IMR-90 (cell line): Measurements from ENCODE around the gene MS4A6A. TPM values are rescaled to one million over a fixed set of nuclear protein-coding genes. Genes with fewer than 3 reads are reported as not detected.

Experiments used
- ATAC-seq: fragments of 200-7000 bp; cut with Tn5 transposase; 2 replicates; pipeline ENCODE4 v1.9.1; 2020; ENCODE audit warnings: low read depth, mild to moderate bottlenecking, moderate library complexity
- BruUV-seq: library from RNA; stranded (reverse); fragments of 400-500 nt; replicated peaks from 2 replicates; lab custom pipeline; 2021; lab: Mats Ljungman, UMichigan
- CTCF ChIA-PET: fragments of 300-600 bp; formaldehyde crosslinking; extraction: SDS; loops from one replicate; lab custom pipeline; 2021; ENCODE audit warnings: antibody characterized with exemption; lab: Yijun Ruan, JAX
- POLR2A ChIA-PET: fragments of 300-600 bp; sonication (Branson Sonifier 250); formaldehyde crosslinking; loops from one replicate; lab custom pipeline; 2022; ENCODE audit warnings: antibody characterized with exemption; ENCODE audit not compliant: unreplicated experiment; lab: Charles Lee
- DNase-seq: peaks from one replicate; pipeline ENCODE4 v3.0.0; 2013
- H2AFZ ChIP-seq: replicated peaks from 2 replicates; pipeline ENCODE3; 2013; ENCODE audit warnings: low read length, mild to moderate bottlenecking; ENCODE audit not compliant: poor library complexity
- H2AK5ac ChIP-seq: 2 replicates; pipeline ENCODE4 v1.6.1; 2013; ENCODE audit warnings: low read depth, low read length, inconsistent platforms
- H2AK9ac ChIP-seq: replicated peaks from 2 replicates; pipeline ENCODE3; 2013; ENCODE audit warnings: mild to moderate bottlenecking, low read depth, low read length, moderate library complexity; ENCODE audit not compliant: poor library complexity
- H2BK120ac ChIP-seq: 2 replicates; pipeline ENCODE4 v1.6.1; 2013; ENCODE audit warnings: low read depth, low read length, inconsistent platforms
- H2BK15ac ChIP-seq: 3 replicates; pipeline ENCODE4 v1.6.1; 2013; ENCODE audit warnings: low read depth, low read length, inconsistent platforms
- H2BK20ac ChIP-seq: 2 replicates; pipeline ENCODE4 v1.6.1; 2013; ENCODE audit warnings: low read depth, mild to moderate bottlenecking, inconsistent platforms, low read length, moderate library complexity
- H2BK5ac ChIP-seq: 2 replicates; pipeline ENCODE4 v1.6.1; 2013; ENCODE audit warnings: mild to moderate bottlenecking, low read depth, low read length, inconsistent platforms; ENCODE audit not compliant: poor library complexity, severe bottlenecking
- H3K14ac ChIP-seq: replicated peaks from 2 replicates; pipeline ENCODE4 v1.6.1; 2013; ENCODE audit warnings: low read depth, low read length, inconsistent platforms
- H3K18ac ChIP-seq: 2 replicates; pipeline ENCODE4 v1.6.1; 2013; ENCODE audit warnings: low read depth, low read length, control low read depth
- H3K23ac ChIP-seq: 2 replicates; pipeline ENCODE4 v1.6.1; 2013; ENCODE audit warnings: low read depth, low read length, inconsistent platforms
- H3K27ac ChIP-seq: 2 replicates; pipeline ENCODE4 v1.5.1; 2013; ENCODE audit warnings: mild to moderate bottlenecking, control low read depth, low read length; ENCODE audit not compliant: insufficient read depth
- H3K27me3 ChIP-seq: 2 replicates; pipeline ENCODE4 v1.6.1; 2013; ENCODE audit warnings: low read length; ENCODE audit not compliant: control insufficient read depth, insufficient read depth
- H3K36me3 ChIP-seq: 2 replicates; pipeline ENCODE4 v1.6.1; 2013; ENCODE audit warnings: low read length, mixed read lengths; ENCODE audit not compliant: control insufficient read depth, insufficient read depth
- H3K4ac ChIP-seq: 2 replicates; pipeline ENCODE4 v1.6.1; 2013; ENCODE audit warnings: low read depth, low read length, inconsistent platforms
- H3K4me1 ChIP-seq: 2 replicates; pipeline ENCODE4 v1.6.1; 2013; ENCODE audit warnings: low read length, mixed read lengths; ENCODE audit not compliant: control insufficient read depth, insufficient read depth
- H3K4me2 ChIP-seq: 2 replicates; pipeline ENCODE4 v1.6.1; 2013; ENCODE audit warnings: low read depth, mild to moderate bottlenecking, control low read depth, low read length, moderate library complexity
- H3K4me3 ChIP-seq: 2 replicates; pipeline ENCODE4 v1.5.1; 2013; ENCODE audit warnings: low read depth, mild to moderate bottlenecking, control low read depth, low read length, moderate library complexity; ENCODE audit not compliant: insufficient read depth
- H3K56ac ChIP-seq: 2 replicates; pipeline ENCODE4 v1.6.1; 2013; ENCODE audit warnings: low read length, inconsistent platforms; ENCODE audit not compliant: insufficient read depth; ENCODE audit errors: extremely low read depth
- H3K79me1 ChIP-seq, 2 experiments: 2 replicates each; pipeline ENCODE4 v1.6.1; 2013; ENCODE audit warnings: low read length in 2 of 2, inconsistent platforms in 1 of 2, low read depth in 1 of 2
- H3K9ac ChIP-seq: 2 replicates; pipeline ENCODE4 v1.6.1; 2013; ENCODE audit warnings: low read depth, low read length, control low read depth
- H3K9me1 ChIP-seq: 2 replicates; pipeline ENCODE4 v1.6.1; 2013; ENCODE audit warnings: low read length, inconsistent platforms; ENCODE audit not compliant: insufficient read depth
- H3K9me3 ChIP-seq: 2 replicates; pipeline ENCODE4 v1.6.1; 2013; ENCODE audit warnings: low read length; ENCODE audit not compliant: control insufficient read depth, insufficient read depth
- H4K20me1 ChIP-seq: 2 replicates; pipeline ENCODE4 v1.6.1; 2013; ENCODE audit warnings: low read length, inconsistent platforms; ENCODE audit not compliant: insufficient read depth
- H4K5ac ChIP-seq: 2 replicates; pipeline ENCODE4 v1.6.1; 2013; ENCODE audit warnings: mild to moderate bottlenecking, low read depth, low read length, control low read depth
- H4K8ac ChIP-seq, 2 experiments: 2 replicates each; pipeline ENCODE4 v1.6.1; 2013; ENCODE audit warnings: low read depth in 2 of 2, low read length in 2 of 2, control low read depth in 1 of 2, inconsistent platforms in 1 of 2
- H4K91ac ChIP-seq: 2 replicates; pipeline ENCODE4 v1.6.1; 2013; ENCODE audit warnings: low read depth, low read length, inconsistent platforms; ENCODE audit not compliant: insufficient read depth
- BHLHE40 ChIP-seq: fragments of 150-350 bp; IDR thresholded peaks from 2 replicates; pipeline ENCODE4 v1.6.1; 2016; ENCODE audit warnings: mild to moderate bottlenecking, low read depth, low read length
- ELK1 ChIP-seq: fragments of 150-350 bp; IDR thresholded peaks from 2 replicates; pipeline ENCODE4 v1.6.1; 2016; ENCODE audit warnings: low read depth, mild to moderate bottlenecking, low read length, moderate library complexity, borderline replicate concordance
- MXI1 ChIP-seq: IDR thresholded peaks from 2 replicates; pipeline ENCODE4 v1.6.1; 2012; ENCODE audit warnings: low read depth, mild to moderate bottlenecking, low read length, moderate library complexity, borderline replicate concordance
- NFE2L2 ChIP-seq: fragments of 150-350 bp; IDR thresholded peaks from 2 replicates; pipeline ENCODE4 v1.6.1; 2016; ENCODE audit warnings: low read depth, mild to moderate bottlenecking, low read length
- RAD21 ChIP-seq: IDR thresholded peaks from 2 replicates; pipeline ENCODE4 v1.6.1; 2012; ENCODE audit warnings: low read length, improper control_type of control experiment
- SMC3 ChIP-seq: fragments of 150-350 bp; IDR thresholded peaks from 2 replicates; pipeline ENCODE4 v1.6.1; 2016; ENCODE audit warnings: low read depth, mild to moderate bottlenecking, antibody characterized with exemption, low read length, moderate library complexity
- WGBS, 2 experiments: methylation state at CpG; one replicate each; pipeline versions ENCODE4 v1.1.5 to v1.1.7; 2013; ENCODE audit warnings: missing lambda C conversion rate in 2 of 2; ENCODE audit not compliant: insufficient read length in 1 of 2; ENCODE audit errors: extremely low coverage in 2 of 2; 5-methylcytosine and 5-hydroxymethylcytosine counted together
- dilution Hi-C: fragments of 300-500 bp; cut with HindIII; formaldehyde crosslinking; loops from one replicate; pipeline ENCODE4 v1.14.3; 2018; ENCODE audit warnings: low sequenced_read_pairs; ENCODE audit not compliant: unreplicated experiment
- in situ Hi-C: fragments of 300-500 bp; cut with MboI; formaldehyde crosslinking; loops from 3 replicates; pipeline ENCODE4 v1.14.3; 2019; ENCODE audit warnings: low sequenced_read_pairs, inconsistent platforms, mixed read lengths
- intact Hi-C: fragments of 100-400 bp; cut with micrococcal nuclease; formaldehyde crosslinking; loops from 2 replicates; pipeline ENCODE4 v1.10.0; 2022
- polyA plus RNA-seq, 3 experiments: library from polyadenylated mRNA; depleted of rRNA; stranded (reverse); fragments of >200 nt; gene quantifications; 2 replicates each; pipeline ENCODE4 v1.2.3, GENCODE V29; 2012; ENCODE audit warnings: low replicate concordance in 1 of 3
- total RNA-seq: library from RNA; depleted of rRNA; stranded (reverse); fragments of >200 nt; gene quantifications from 2 replicates; pipeline ENCODE4 v1.2.3, GENCODE V29; 2012

The MS4A6A gene
- total and polyA plus RNA-seq, 2 of the 4 experiments (the other 2 are of a cell fraction) = not detected

- no peak overlapping the region for H4K8ac ChIP-seq
- H3K79me1 ChIP-seq = no peaks in the 10 kb centered on the region
- no peaks in the 10 kb centered on the region for H3K4me1 ChIP-seq
- H2BK20ac ChIP-seq = no peak overlapping the region
- no peaks in the 10 kb centered on the region for H3K9me1 ChIP-seq
- ATAC-seq (no peak), DNase-seq (no peak)
- no peak overlapping the region for H3K4me2 ChIP-seq
- H4K91ac ChIP-seq = no peak overlapping the region
- peaks cover 2% of the 10 kb centered on the region for H3K9me3 ChIP-seq
- in situ Hi-C loops = loop anchor here (25.0 kb wide), 1 partner anchor 339 kb away; the partner anchor contains the start of gene CBLIF
- no peak overlapping the region for H2AFZ ChIP-seq
- WGBS, 2 experiments = no CpG with 5 or more reads among the region's 5 CpGs
- no peak overlapping the region for H3K23ac ChIP-seq
- POLR2A ChIA-PET = no interaction called here
- no peak overlapping the region for H3K27ac ChIP-seq
- no peaks in the 10 kb centered on the region for H4K20me1 ChIP-seq
- no peak overlapping the region for H2BK15ac ChIP-seq
- intact Hi-C loops = no loop called here
- dilution Hi-C loops = no loop called here
- H3K4ac ChIP-seq = no peak overlapping the region
- H3K4me3 ChIP-seq = no peak overlapping the region
- no TSS peak for BruUV-seq
- H4K5ac ChIP-seq = no peak overlapping the region
- no peak for TF ChIP-seq ELK1
- no peak for TF ChIP-seq MXI1
- TF ChIP-seq RAD21 = no peak
- TF ChIP-seq NFE2L2 = no peak
- no peak for TF ChIP-seq SMC3
- no peak for TF ChIP-seq BHLHE40
- H3K27me3 ChIP-seq = no peaks in the 10 kb centered on the region
- H3K14ac ChIP-seq = no peak overlapping the region
- H2BK120ac ChIP-seq = no peak overlapping the region
- H2BK5ac ChIP-seq = no peak overlapping the region
- no peak overlapping the region for H3K18ac ChIP-seq
- no peak overlapping the region for H2AK5ac ChIP-seq
- H2AK9ac ChIP-seq = no peak overlapping the region
- H3K36me3 ChIP-seq = no peaks in the 10 kb centered on the region
- CTCF ChIA-PET = no interaction called here
- H3K56ac ChIP-seq = no peak overlapping the region
- H3K9ac ChIP-seq = no peak overlapping the region
Observed at GRCh38 chr11:60175860-60176275, 7.0 kb downstream of the MS4A6A start.
